ENCODE measurements around the gene PDP2.

DNA sequence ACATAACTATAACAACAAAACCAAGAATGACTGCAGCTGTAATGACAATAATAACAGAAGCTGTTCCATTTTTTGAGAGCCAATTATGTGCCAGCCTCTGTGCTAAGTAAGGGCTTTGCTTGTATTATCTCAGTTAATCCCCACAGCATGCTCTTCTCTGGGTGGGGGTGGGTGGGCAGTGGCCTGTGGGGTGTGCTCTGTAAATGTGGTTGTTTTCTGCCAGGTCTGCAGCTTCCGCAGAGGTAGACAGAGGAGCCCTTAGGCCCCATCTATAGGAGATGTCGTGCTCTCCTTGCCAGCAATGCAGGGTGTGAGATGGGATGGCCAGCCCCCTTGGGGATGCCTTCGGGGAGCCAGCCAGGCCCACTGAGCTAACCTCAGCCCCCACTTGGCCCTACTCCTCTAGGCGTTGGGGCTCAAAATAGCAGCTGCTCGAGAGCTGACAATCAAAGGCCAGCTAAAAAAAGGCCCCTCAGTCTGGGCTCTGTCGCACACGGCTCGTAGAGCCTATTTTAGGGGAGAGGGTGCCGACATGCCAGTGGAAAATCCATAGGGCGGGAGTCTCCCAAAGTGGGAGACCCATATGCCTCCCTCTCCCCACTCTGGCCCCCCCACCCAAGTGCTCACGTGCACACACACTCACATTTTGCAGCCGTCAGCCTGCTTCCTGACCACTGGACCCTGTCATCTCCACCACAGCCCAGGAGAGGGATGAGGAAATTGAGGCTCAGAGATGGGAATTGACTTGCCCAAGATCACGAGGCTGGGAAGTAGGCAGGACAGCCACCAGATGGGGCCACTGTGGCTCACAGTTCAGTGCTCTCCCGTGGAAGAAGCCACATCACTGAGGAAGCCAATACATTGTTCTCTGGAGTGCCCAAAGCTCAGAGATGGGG, 22.6 kb downstream of the PDP2 start:
- TF ChIP-seq, protein P1, sequence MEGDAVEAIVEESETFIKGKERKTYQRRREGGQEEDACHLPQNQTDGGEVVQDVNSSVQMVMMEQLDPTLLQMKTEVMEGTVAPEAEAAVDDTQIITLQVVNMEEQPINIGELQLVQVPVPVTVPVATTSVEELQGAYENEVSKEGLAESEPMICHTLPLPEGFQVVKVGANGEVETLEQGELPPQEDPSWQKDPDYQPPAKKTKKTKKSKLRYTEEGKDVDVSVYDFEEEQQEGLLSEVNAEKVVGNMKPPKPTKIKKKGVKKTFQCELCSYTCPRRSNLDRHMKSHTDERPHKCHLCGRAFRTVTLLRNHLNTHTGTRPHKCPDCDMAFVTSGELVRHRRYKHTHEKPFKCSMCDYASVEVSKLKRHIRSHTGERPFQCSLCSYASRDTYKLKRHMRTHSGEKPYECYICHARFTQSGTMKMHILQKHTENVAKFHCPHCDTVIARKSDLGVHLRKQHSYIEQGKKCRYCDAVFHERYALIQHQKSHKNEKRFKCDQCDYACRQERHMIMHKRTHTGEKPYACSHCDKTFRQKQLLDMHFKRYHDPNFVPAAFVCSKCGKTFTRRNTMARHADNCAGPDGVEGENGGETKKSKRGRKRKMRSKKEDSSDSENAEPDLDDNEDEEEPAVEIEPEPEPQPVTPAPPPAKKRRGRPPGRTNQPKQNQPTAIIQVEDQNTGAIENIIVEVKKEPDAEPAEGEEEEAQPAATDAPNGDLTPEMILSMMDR (IDR thresholded peaks at IDR 0.05): no peak
- no peak for TF ChIP-seq POLR2A (IDR thresholded peaks at IDR 0.05)

Measured in adrenal gland (tissue), 5 donors.